ENCODE measurements around the gene JADE1. TPM values are rescaled to one million over a fixed set of nuclear protein-coding genes. Genes with fewer than 3 reads are reported as not detected.

The JADE1 gene
- total and polyA plus RNA-seq, 4 donors, result 5.0 to 17.6 (median 10.5) TPM

DNA sequence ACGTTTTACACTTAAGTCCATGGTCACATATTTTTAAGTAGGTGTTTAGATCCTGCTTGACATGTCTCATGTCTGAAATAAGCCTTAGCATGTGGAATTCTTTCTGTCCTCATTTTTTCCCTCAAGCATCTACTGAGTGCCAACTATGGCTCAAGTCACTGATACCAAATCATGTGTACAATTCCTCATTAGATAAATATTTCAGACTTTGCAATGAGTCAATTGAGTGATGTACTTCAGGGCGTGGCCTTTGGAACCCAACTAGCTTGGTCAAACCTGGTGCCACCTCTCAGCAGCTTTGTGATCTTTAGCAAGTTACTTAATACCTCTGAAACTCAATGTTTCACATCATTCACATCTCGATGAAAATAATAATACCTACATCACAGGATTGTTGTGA, 12.6 kb upstream of the JADE1 start:
- H3K4me1 ChIP-seq (ENCODE audit: control insufficient read depth in 4 of 4, insufficient read depth in 4 of 4, low read length in 3 of 4), result peaks cover 2 to 10% (median 9%) of the 10 kb centered on the region in 4 donors
- no peaks in the 10 kb centered on the region for H3K27me3 ChIP-seq (ENCODE audit: control insufficient read depth in 4 of 4, insufficient read depth in 4 of 4, low read length in 3 of 4)
- no peak for DNase-seq (ENCODE audit: low spot score)
- no peak for TF ChIP-seq GABPA (IDR thresholded peaks at IDR 0.05 in 1 of 2, conservative IDR thresholded peaks at IDR 0.05 in 1 of 2)
- TF ChIP-seq FOXA1 (IDR thresholded peaks at IDR 0.05), result no peak
- TF ChIP-seq YY1 (IDR thresholded peaks at IDR 0.05), result no peak
- peak; percentile 24 to 43 for TF ChIP-seq HNF4A (conservative IDR thresholded peaks at IDR 0.05)
- no peak for TF ChIP-seq TAF1 (conservative IDR thresholded peaks at IDR 0.05)
- TF ChIP-seq, protein P1, sequence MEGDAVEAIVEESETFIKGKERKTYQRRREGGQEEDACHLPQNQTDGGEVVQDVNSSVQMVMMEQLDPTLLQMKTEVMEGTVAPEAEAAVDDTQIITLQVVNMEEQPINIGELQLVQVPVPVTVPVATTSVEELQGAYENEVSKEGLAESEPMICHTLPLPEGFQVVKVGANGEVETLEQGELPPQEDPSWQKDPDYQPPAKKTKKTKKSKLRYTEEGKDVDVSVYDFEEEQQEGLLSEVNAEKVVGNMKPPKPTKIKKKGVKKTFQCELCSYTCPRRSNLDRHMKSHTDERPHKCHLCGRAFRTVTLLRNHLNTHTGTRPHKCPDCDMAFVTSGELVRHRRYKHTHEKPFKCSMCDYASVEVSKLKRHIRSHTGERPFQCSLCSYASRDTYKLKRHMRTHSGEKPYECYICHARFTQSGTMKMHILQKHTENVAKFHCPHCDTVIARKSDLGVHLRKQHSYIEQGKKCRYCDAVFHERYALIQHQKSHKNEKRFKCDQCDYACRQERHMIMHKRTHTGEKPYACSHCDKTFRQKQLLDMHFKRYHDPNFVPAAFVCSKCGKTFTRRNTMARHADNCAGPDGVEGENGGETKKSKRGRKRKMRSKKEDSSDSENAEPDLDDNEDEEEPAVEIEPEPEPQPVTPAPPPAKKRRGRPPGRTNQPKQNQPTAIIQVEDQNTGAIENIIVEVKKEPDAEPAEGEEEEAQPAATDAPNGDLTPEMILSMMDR (IDR thresholded peaks at IDR 0.05; ENCODE audit: low read depth, low read length, missing input control), result no peak
- TF ChIP-seq SP1 (IDR thresholded peaks at IDR 0.05), result no peak
- TF ChIP-seq HNF4G (IDR thresholded peaks at IDR 0.05), result no peak
- TF ChIP-seq, protein P2, sequence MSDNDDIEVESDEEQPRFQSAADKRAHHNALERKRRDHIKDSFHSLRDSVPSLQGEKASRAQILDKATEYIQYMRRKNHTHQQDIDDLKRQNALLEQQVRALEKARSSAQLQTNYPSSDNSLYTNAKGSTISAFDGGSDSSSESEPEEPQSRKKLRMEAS (IDR thresholded peaks at IDR 0.05), result no peak
- TF ChIP-seq RAD21 (IDR thresholded peaks at IDR 0.05), result no peak
- peak in 1 of 2 donors; percentile 14 for TF ChIP-seq RXRA (IDR thresholded peaks at IDR 0.05)
- H3K36me3 ChIP-seq (ENCODE audit: control insufficient read depth in 4 of 4, insufficient read depth in 3 of 4, low read depth in 1 of 4, low read length in 3 of 4), result no peaks in the 10 kb centered on the region
- H3K27ac ChIP-seq (ENCODE audit: low read depth in 1 of 2, low read length in 2 of 2), result no peak overlapping the region
- H3K4me3 ChIP-seq (ENCODE audit: low read depth in 1 of 3, low read length in 3 of 3), result no peak overlapping the region
- WGBS, result 83% methylated on average over 3 of the region's 3 CpGs
- H3K9me3 ChIP-seq (ENCODE audit: control insufficient read depth in 4 of 4, low read length in 3 of 4), result no peaks in the 10 kb centered on the region
- H3K9ac ChIP-seq (ENCODE audit: low read depth in 1 of 2, low read length in 2 of 2), result no peak overlapping the region

DNA sequence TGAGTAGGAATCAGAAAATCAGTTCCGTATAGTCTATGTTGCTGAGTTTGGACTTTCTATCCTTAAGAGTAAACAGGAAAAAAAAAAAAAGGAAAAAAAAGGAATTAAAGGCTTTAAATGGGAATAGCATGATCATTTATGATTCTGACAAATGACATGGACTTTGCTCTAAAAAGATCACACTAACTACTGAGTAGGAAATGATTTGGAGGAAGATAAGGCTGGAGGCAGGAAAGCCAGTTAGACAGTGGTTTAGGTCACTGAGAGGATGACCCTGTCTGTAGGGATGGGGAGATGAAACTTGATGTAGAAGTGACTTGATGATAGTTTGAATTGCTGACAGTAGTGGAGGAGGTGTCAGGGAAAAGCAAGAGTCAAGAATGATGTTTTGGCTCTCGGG, 9.2 kb upstream of the JADE1 start:
- no peaks in the 10 kb centered on the region for H3K36me3 ChIP-seq (ENCODE audit: control insufficient read depth in 4 of 4, insufficient read depth in 3 of 4, low read depth in 1 of 4, low read length in 3 of 4)
- WGBS, result 82% methylated on average over 2 of the region's 2 CpGs
- no peaks in the 10 kb centered on the region for H3K27me3 ChIP-seq (ENCODE audit: control insufficient read depth in 4 of 4, insufficient read depth in 4 of 4, low read length in 3 of 4)
- H3K9me3 ChIP-seq (ENCODE audit: control insufficient read depth in 4 of 4, low read length in 3 of 4), result no peaks in the 10 kb centered on the region
- no peaks in the 10 kb centered on the region for H3K4me1 ChIP-seq (ENCODE audit: control insufficient read depth in 4 of 4, insufficient read depth in 4 of 4, low read length in 3 of 4)
- H3K27ac ChIP-seq (ENCODE audit: low read depth in 1 of 2, low read length in 2 of 2), result no peak overlapping the region
- TF ChIP-seq FOXA1 (IDR thresholded peaks at IDR 0.05), result no peak
- H3K4me3 ChIP-seq (ENCODE audit: low read depth in 1 of 3, low read length in 3 of 3), result no peak overlapping the region
- H3K9ac ChIP-seq (ENCODE audit: low read depth in 1 of 2, low read length in 2 of 2), result no peak overlapping the region
- DNase-seq (ENCODE audit: low spot score), result no peak

DNA sequence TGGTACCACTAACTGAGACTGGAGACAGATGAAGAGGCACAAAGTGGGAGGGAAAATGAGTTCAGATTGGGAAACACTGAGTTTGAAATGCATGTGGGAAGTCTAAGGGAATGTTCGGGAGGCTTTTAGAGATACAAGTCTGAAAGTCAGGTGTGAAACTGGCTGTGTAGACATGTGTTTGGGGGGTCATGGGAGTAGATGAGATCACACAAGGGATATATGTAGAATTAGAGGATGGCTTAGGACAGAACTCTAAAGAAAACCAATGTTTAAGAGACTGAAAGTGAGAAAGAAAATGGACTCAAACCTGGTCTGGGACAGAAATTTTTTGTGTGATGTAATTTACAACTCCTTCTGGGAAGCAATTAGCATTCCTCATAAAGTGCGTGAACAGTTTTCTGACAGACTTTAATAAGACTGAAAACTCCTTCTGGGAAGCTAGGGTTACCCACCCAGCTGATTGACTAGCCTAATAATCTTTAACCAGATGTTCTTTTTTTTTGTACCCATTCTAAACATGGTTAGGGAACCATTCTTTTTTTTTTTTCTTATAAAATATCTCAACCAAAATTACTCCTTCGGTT, 8.7 kb upstream of the JADE1 start:
- H3K36me3 ChIP-seq (ENCODE audit: control insufficient read depth in 4 of 4, insufficient read depth in 3 of 4, low read depth in 1 of 4, low read length in 3 of 4), result no peaks in the 10 kb centered on the region
- H3K27ac ChIP-seq (ENCODE audit: low read depth in 1 of 2, low read length in 2 of 2), result no peak overlapping the region
- H3K27me3 ChIP-seq (ENCODE audit: control insufficient read depth in 4 of 4, insufficient read depth in 4 of 4, low read length in 3 of 4), result no peaks in the 10 kb centered on the region
- no peaks in the 10 kb centered on the region for H3K9me3 ChIP-seq (ENCODE audit: control insufficient read depth in 4 of 4, low read length in 3 of 4)
- no peak overlapping the region for H3K9ac ChIP-seq (ENCODE audit: low read depth in 1 of 2, low read length in 2 of 2)
- DNase-seq (ENCODE audit: low spot score), result no peak
- WGBS, result 93% methylated on average over 3 of the region's 3 CpGs
- no peaks in the 10 kb centered on the region for H3K4me1 ChIP-seq (ENCODE audit: control insufficient read depth in 4 of 4, insufficient read depth in 4 of 4, low read length in 3 of 4)
- H3K4me3 ChIP-seq (ENCODE audit: low read depth in 1 of 3, low read length in 3 of 3), result no peak overlapping the region
- TF ChIP-seq, protein P1 (IDR thresholded peaks at IDR 0.05; ENCODE audit: low read depth, low read length, missing input control), result no peak
- TF ChIP-seq EGR1 (IDR thresholded peaks at IDR 0.05; ENCODE audit: low read depth in 2 of 2), result no peak
- TF ChIP-seq, protein P3, sequence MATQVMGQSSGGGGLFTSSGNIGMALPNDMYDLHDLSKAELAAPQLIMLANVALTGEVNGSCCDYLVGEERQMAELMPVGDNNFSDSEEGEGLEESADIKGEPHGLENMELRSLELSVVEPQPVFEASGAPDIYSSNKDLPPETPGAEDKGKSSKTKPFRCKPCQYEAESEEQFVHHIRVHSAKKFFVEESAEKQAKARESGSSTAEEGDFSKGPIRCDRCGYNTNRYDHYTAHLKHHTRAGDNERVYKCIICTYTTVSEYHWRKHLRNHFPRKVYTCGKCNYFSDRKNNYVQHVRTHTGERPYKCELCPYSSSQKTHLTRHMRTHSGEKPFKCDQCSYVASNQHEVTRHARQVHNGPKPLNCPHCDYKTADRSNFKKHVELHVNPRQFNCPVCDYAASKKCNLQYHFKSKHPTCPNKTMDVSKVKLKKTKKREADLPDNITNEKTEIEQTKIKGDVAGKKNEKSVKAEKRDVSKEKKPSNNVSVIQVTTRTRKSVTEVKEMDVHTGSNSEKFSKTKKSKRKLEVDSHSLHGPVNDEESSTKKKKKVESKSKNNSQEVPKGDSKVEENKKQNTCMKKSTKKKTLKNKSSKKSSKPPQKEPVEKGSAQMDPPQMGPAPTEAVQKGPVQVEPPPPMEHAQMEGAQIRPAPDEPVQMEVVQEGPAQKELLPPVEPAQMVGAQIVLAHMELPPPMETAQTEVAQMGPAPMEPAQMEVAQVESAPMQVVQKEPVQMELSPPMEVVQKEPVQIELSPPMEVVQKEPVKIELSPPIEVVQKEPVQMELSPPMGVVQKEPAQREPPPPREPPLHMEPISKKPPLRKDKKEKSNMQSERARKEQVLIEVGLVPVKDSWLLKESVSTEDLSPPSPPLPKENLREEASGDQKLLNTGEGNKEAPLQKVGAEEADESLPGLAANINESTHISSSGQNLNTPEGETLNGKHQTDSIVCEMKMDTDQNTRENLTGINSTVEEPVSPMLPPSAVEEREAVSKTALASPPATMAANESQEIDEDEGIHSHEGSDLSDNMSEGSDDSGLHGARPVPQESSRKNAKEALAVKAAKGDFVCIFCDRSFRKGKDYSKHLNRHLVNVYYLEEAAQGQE (IDR thresholded peaks at IDR 0.05), result no peak
- no peak for TF ChIP-seq NR2F2 (IDR thresholded peaks at IDR 0.05)
- no peak for TF ChIP-seq SP1 (IDR thresholded peaks at IDR 0.05)
- TF ChIP-seq GABPA (IDR thresholded peaks at IDR 0.05 in 1 of 2, conservative IDR thresholded peaks at IDR 0.05 in 1 of 2), result no peak
- TF ChIP-seq HNF4G (IDR thresholded peaks at IDR 0.05), result no peak
- TF ChIP-seq FOXA2 (IDR thresholded peaks at IDR 0.05), result no peak
- no peak for TF ChIP-seq HNF4A (conservative IDR thresholded peaks at IDR 0.05)
- TF ChIP-seq, protein P4, sequence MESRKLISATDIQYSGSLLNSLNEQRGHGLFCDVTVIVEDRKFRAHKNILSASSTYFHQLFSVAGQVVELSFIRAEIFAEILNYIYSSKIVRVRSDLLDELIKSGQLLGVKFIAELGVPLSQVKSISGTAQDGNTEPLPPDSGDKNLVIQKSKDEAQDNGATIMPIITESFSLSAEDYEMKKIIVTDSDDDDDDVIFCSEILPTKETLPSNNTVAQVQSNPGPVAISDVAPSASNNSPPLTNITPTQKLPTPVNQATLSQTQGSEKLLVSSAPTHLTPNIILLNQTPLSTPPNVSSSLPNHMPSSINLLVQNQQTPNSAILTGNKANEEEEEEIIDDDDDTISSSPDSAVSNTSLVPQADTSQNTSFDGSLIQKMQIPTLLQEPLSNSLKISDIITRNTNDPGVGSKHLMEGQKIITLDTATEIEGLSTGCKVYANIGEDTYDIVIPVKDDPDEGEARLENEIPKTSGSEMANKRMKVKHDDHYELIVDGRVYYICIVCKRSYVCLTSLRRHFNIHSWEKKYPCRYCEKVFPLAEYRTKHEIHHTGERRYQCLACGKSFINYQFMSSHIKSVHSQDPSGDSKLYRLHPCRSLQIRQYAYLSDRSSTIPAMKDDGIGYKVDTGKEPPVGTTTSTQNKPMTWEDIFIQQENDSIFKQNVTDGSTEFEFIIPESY (IDR thresholded peaks at IDR 0.05), result no peak
- TF ChIP-seq RXRA (IDR thresholded peaks at IDR 0.05), result no peak
- no peak for TF ChIP-seq FOXA1 (IDR thresholded peaks at IDR 0.05)
- TF ChIP-seq YY1 (IDR thresholded peaks at IDR 0.05), result no peak
- no peak for TF ChIP-seq JUND (IDR thresholded peaks at IDR 0.05)
- TF ChIP-seq RAD21 (IDR thresholded peaks at IDR 0.05), result no peak
- no peak for TF ChIP-seq TAF1 (conservative IDR thresholded peaks at IDR 0.05)
- TF ChIP-seq, protein P2 (IDR thresholded peaks at IDR 0.05), result no peak
